OCI-LY1 (cell line): ENCODE results near the gene VGLL4.
"Not testable (repeated sequence)": the region's sequence is repeated elsewhere in the genome, so short reads cannot be mapped to it uniquely, and the experiment has no call there.

Experiments used
- EZH2 ChIP-seq: fragments of 200-600 bp; sonication (generic), shearing (Covaris generic); IDR thresholded peaks from 2 replicates; pipeline ENCODE4 v1.8.0; 2017; ENCODE audit warnings: borderline replicate concordance, mixed run types, mild to moderate bottlenecking, antibody characterized with exemption, low read length, moderate library complexity, mixed read lengths
- TF ChIP-seq, protein P1 (sequence below): fragments of 200-600 bp; sonication (generic), shearing (Covaris generic); IDR thresholded peaks from 2 replicates; pipeline ENCODE4 v1.5.1; 2017; ENCODE audit warnings: mild to moderate bottlenecking, antibody characterized with exemption, low read length, moderate library complexity, mixed read lengths

DNA sequence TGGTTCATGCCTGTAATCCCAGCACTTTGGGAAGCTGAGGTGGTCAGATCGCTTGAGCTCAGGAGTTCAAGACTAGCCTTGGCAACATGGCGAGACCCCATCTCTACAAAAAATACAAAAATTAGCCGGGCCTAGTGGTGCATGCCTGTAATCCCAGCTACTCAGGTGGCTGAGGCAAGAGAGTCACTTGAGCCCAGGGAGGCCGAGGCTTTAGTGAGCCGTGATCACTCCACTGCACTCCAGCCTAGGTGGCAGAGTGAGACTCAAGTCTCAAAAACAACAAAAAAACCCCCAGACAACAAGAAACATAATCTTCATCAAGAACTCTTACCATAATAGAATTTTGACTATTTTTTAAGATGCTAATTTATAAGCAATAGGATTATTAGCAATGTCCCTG lies 117.6 kb downstream of the VGLL4 start:
- TF ChIP-seq, protein P1, sequence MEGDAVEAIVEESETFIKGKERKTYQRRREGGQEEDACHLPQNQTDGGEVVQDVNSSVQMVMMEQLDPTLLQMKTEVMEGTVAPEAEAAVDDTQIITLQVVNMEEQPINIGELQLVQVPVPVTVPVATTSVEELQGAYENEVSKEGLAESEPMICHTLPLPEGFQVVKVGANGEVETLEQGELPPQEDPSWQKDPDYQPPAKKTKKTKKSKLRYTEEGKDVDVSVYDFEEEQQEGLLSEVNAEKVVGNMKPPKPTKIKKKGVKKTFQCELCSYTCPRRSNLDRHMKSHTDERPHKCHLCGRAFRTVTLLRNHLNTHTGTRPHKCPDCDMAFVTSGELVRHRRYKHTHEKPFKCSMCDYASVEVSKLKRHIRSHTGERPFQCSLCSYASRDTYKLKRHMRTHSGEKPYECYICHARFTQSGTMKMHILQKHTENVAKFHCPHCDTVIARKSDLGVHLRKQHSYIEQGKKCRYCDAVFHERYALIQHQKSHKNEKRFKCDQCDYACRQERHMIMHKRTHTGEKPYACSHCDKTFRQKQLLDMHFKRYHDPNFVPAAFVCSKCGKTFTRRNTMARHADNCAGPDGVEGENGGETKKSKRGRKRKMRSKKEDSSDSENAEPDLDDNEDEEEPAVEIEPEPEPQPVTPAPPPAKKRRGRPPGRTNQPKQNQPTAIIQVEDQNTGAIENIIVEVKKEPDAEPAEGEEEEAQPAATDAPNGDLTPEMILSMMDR = not testable (repeated sequence)
- not testable (repeated sequence) for TF ChIP-seq EZH2
